ENCODE results near the gene SYT3.

DNA sequence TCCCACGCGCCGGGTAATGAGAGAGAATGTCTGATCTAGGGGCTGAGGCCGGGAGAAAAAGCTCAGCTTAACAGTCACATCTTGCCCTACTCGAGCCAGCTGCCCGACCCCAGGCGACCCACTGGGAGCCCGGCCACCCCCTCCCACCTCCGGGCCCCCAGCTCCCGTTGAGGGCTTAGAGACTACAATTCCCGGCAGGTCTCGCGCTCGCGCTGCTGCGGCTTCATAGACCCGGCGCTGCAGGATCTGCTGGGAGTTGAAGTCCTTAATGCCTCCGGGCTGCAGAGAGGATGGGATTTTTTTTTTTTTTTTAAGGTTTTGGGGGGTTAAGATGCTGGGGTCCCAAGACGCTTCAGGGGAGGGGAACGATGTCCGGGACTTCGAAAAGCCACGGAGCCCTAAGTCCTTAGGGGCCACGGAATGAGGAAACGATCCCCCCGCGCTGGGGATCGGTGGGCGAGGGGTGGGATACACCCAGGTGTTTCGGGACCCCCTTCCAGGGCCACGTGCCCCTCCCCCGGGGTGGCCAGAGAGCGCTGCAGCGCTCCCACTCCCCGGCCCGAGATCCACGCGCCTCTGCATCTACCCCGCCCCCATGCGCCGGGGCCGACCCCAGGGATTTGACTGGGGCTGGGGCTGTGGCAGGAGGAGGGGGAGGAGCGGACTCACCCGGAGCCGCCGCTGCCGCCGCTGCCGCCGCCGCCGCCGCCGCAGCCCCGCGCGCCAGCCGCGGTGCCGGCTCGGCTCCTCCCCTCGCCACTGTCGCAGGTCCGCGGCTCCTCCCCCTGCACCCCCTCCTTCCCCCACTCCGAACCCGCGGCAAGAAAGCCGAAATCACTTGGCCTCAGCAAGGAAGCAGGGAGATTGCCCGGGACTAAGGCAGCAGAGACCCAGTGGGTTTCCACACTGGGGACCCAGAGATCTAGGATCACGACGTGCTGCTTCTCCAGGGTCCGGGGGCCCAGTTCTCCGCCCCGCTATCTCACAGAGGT lies at the start of gene SYT3:
- TF ChIP-seq, protein P1, sequence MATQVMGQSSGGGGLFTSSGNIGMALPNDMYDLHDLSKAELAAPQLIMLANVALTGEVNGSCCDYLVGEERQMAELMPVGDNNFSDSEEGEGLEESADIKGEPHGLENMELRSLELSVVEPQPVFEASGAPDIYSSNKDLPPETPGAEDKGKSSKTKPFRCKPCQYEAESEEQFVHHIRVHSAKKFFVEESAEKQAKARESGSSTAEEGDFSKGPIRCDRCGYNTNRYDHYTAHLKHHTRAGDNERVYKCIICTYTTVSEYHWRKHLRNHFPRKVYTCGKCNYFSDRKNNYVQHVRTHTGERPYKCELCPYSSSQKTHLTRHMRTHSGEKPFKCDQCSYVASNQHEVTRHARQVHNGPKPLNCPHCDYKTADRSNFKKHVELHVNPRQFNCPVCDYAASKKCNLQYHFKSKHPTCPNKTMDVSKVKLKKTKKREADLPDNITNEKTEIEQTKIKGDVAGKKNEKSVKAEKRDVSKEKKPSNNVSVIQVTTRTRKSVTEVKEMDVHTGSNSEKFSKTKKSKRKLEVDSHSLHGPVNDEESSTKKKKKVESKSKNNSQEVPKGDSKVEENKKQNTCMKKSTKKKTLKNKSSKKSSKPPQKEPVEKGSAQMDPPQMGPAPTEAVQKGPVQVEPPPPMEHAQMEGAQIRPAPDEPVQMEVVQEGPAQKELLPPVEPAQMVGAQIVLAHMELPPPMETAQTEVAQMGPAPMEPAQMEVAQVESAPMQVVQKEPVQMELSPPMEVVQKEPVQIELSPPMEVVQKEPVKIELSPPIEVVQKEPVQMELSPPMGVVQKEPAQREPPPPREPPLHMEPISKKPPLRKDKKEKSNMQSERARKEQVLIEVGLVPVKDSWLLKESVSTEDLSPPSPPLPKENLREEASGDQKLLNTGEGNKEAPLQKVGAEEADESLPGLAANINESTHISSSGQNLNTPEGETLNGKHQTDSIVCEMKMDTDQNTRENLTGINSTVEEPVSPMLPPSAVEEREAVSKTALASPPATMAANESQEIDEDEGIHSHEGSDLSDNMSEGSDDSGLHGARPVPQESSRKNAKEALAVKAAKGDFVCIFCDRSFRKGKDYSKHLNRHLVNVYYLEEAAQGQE (IDR thresholded peaks at IDR 0.05), result no peak
- TF ChIP-seq, protein P2, sequence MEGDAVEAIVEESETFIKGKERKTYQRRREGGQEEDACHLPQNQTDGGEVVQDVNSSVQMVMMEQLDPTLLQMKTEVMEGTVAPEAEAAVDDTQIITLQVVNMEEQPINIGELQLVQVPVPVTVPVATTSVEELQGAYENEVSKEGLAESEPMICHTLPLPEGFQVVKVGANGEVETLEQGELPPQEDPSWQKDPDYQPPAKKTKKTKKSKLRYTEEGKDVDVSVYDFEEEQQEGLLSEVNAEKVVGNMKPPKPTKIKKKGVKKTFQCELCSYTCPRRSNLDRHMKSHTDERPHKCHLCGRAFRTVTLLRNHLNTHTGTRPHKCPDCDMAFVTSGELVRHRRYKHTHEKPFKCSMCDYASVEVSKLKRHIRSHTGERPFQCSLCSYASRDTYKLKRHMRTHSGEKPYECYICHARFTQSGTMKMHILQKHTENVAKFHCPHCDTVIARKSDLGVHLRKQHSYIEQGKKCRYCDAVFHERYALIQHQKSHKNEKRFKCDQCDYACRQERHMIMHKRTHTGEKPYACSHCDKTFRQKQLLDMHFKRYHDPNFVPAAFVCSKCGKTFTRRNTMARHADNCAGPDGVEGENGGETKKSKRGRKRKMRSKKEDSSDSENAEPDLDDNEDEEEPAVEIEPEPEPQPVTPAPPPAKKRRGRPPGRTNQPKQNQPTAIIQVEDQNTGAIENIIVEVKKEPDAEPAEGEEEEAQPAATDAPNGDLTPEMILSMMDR (IDR thresholded peaks at IDR 0.05; ENCODE audit: low read depth, low read length, missing input control), result no peak
- TF ChIP-seq RAD21 (IDR thresholded peaks at IDR 0.05) (no peak), SP1 (IDR thresholded peaks at IDR 0.05) (no peak), FOXA1 (IDR thresholded peaks at IDR 0.05) (no peak), ZBTB33 (IDR thresholded peaks at IDR 0.05) (no peak), TAF1 (conservative IDR thresholded peaks at IDR 0.05) (no peak), ATF3 (IDR thresholded peaks at IDR 0.05) (no peak), YY1 (IDR thresholded peaks at IDR 0.05) (no peak), EGR1 (IDR thresholded peaks at IDR 0.05; ENCODE audit: low read depth in 2 of 2) (no peak), JUND (IDR thresholded peaks at IDR 0.05) (no peak), RXRA (IDR thresholded peaks at IDR 0.05) (no peak), GABPA (IDR thresholded peaks at IDR 0.05 in 1 of 2, conservative IDR thresholded peaks at IDR 0.05 in 1 of 2) (no peak)
- TF ChIP-seq, protein P3, sequence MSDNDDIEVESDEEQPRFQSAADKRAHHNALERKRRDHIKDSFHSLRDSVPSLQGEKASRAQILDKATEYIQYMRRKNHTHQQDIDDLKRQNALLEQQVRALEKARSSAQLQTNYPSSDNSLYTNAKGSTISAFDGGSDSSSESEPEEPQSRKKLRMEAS (IDR thresholded peaks at IDR 0.05), result no peak
